Neural cell (in vitro differentiated cells): ENCODE measurements around the gene SBNO1.

Experiments used
- POLR2AphosphoS5 ChIP-seq: IDR thresholded peaks from 2 replicates; pipeline ENCODE4 v1.6.1; 2012
- TAF1 ChIP-seq: IDR thresholded peaks from 2 replicates; pipeline ENCODE4 v1.6.1; 2012; ENCODE audit warnings: low read depth
- TF ChIP-seq, protein P1 (sequence below): fragments of 450-650 bp; IDR thresholded peaks from 2 replicates; pipeline ENCODE4 v1.5.1; 2014; ENCODE audit warnings: antibody characterized with exemption, mild to moderate bottlenecking, moderate library complexity; ENCODE audit not compliant: poor library complexity, severe bottlenecking

DNA sequence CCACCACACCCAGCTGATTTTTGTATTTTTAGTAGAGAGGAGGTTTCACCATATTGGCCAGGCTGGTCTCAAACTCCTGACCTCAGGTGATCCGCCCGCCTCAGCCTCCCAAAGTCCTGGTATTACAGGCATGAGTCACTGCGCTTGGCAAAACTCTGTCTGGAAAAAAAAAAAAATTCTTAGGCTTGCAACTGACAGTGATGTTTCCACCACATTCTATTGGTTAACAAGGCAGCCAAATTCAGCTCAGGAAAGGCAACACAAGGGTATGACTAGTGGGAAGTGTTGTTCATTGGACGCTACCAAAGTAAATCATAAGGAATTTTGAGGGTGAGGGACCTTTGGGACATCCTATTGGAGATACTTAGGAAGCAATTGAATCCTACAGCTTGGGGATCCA is 2.9 kb upstream of the SBNO1 start:
- TF ChIP-seq, protein P1, sequence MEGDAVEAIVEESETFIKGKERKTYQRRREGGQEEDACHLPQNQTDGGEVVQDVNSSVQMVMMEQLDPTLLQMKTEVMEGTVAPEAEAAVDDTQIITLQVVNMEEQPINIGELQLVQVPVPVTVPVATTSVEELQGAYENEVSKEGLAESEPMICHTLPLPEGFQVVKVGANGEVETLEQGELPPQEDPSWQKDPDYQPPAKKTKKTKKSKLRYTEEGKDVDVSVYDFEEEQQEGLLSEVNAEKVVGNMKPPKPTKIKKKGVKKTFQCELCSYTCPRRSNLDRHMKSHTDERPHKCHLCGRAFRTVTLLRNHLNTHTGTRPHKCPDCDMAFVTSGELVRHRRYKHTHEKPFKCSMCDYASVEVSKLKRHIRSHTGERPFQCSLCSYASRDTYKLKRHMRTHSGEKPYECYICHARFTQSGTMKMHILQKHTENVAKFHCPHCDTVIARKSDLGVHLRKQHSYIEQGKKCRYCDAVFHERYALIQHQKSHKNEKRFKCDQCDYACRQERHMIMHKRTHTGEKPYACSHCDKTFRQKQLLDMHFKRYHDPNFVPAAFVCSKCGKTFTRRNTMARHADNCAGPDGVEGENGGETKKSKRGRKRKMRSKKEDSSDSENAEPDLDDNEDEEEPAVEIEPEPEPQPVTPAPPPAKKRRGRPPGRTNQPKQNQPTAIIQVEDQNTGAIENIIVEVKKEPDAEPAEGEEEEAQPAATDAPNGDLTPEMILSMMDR: no peak
- TF ChIP-seq TAF1 (no peak), POLR2AphosphoS5 (no peak)
